ENCODE results near the gene OXER1. TPM values are rescaled to one million over a fixed set of nuclear protein-coding genes. Genes with fewer than 3 reads are reported as not detected.

The OXER1 gene
- total RNA-seq, 2 experiments from 2014 or later = not detected

- Histone ChIP-seq H3K79me2 (ENCODE audit: insufficient read depth, low read depth, low read length) (no peaks in the 10 kb centered on the region), H3K4me3 (ENCODE audit: low read depth, low read length, poor library complexity, severe bottlenecking) (no peak overlapping the region), H2AFZ (ENCODE audit: low read length) (no peak overlapping the region), H3K4me1 (ENCODE audit: insufficient read depth, low read length, poor library complexity, severe bottlenecking) (no peaks in the 10 kb centered on the region), H3K36me3 (ENCODE audit: insufficient read depth, low read length) (peaks cover 56% of the 10 kb centered on the region), H4K20me1 (ENCODE audit: insufficient read depth, low read length) (no peaks in the 10 kb centered on the region), H3K9me2 (ENCODE audit: insufficient read depth, low read length) (no peaks in the 10 kb centered on the region), H3K9me3 (ENCODE audit: low read length) (no peaks in the 10 kb centered on the region), H3K27ac (ENCODE audit: low read depth, low read length, poor library complexity, severe bottlenecking) (no peak overlapping the region), H3K4me2 (ENCODE audit: low read length) (no peak overlapping the region)
- no TSS peak for BruUV-seq (replicated peaks)
- no peak for DNase-seq (ENCODE audit: low spot score)
- intact Hi-C loops (cut with micrococcal nuclease; ENCODE audit: unreplicated experiment) = no loop called here
- CTCF ChIA-PET (ENCODE audit: unreplicated experiment) = no interaction called here
- no peak for TF ChIP-seq EZH2phosphoT487 (IDR thresholded peaks at IDR 0.05; ENCODE audit: borderline replicate concordance, low read depth, low read length)
- POLR2A ChIA-PET = no interaction called here
Measured at GRCh38 chr2:42723465-42723864, 40.5 kb downstream of the OXER1 start.

- no TSS peak for BruUV-seq (replicated peaks)
- CTCF ChIA-PET (ENCODE audit: unreplicated experiment) = no interaction called here
Measured at GRCh38 chr2:42722320-42723190, 41.4 kb downstream of the OXER1 start.

GRCh38 chr2:42721898-42722297 is 42.0 kb downstream of the OXER1 start:
- ChIA-PET CTCF (ENCODE audit: unreplicated experiment) (no interaction called here), POLR2A (interaction anchor here (0.6 to 0.7 kb wide), 2 partner anchors 25 kb away, joined by 3 to 4 read pairs; no protein-coding TSS in a partner anchor)
- H2AFZ ChIP-seq (ENCODE audit: low read length) = no peak overlapping the region
- no peaks in the 10 kb centered on the region for H3K9me3 ChIP-seq (ENCODE audit: low read length)
- H4K20me1 ChIP-seq (ENCODE audit: insufficient read depth, low read length) = no peaks in the 10 kb centered on the region
- H3K9me2 ChIP-seq (ENCODE audit: insufficient read depth, low read length) = no peaks in the 10 kb centered on the region
- intact Hi-C loops (cut with micrococcal nuclease; ENCODE audit: unreplicated experiment) = no loop called here
- H3K4me2 ChIP-seq (ENCODE audit: low read length) = no peak overlapping the region
- no peak overlapping the region for H3K27ac ChIP-seq (ENCODE audit: low read depth, low read length, poor library complexity, severe bottlenecking)
- no peak for DNase-seq (ENCODE audit: low spot score)
- no peaks in the 10 kb centered on the region for H3K4me1 ChIP-seq (ENCODE audit: insufficient read depth, low read length, poor library complexity, severe bottlenecking)
- no TSS peak for BruUV-seq (replicated peaks)
- no peak for TF ChIP-seq EZH2phosphoT487 (IDR thresholded peaks at IDR 0.05; ENCODE audit: borderline replicate concordance, low read depth, low read length)
- TF ChIP-seq CTCF (conservative IDR thresholded peaks at IDR 0.05; ENCODE audit: low read length) = no peak
- H3K4me3 ChIP-seq (ENCODE audit: low read depth, low read length, poor library complexity, severe bottlenecking) = no peak overlapping the region
- H3K79me2 ChIP-seq (ENCODE audit: insufficient read depth, low read depth, low read length) = no peaks in the 10 kb centered on the region
- peaks cover 40% of the 10 kb centered on the region for H3K36me3 ChIP-seq (ENCODE audit: insufficient read depth, low read length)

More at GRCh38 chr2:42722320-42723190, 41.4 kb downstream of the OXER1 start:
- intact Hi-C loops (cut with micrococcal nuclease; ENCODE audit: unreplicated experiment) = no loop called here
- Histone ChIP-seq H3K4me3 (ENCODE audit: low read depth, low read length, poor library complexity, severe bottlenecking) (no peak overlapping the region), H3K36me3 (ENCODE audit: insufficient read depth, low read length) (peaks cover 46% of the 10 kb centered on the region), H3K9me3 (ENCODE audit: low read length) (no peaks in the 10 kb centered on the region), H3K79me2 (ENCODE audit: insufficient read depth, low read depth, low read length) (no peaks in the 10 kb centered on the region), H3K27ac (ENCODE audit: low read depth, low read length, poor library complexity, severe bottlenecking) (no peak overlapping the region), H3K9me2 (ENCODE audit: insufficient read depth, low read length) (no peaks in the 10 kb centered on the region), H2AFZ (ENCODE audit: low read length) (no peak overlapping the region), H3K4me2 (ENCODE audit: low read length) (no peak overlapping the region), H4K20me1 (ENCODE audit: insufficient read depth, low read length) (no peaks in the 10 kb centered on the region), H3K4me1 (ENCODE audit: insufficient read depth, low read length, poor library complexity, severe bottlenecking) (no peaks in the 10 kb centered on the region)
- POLR2A ChIA-PET = interaction anchor here (0.7 kb wide), 1 partner anchor 26 kb away, joined by 3 read pairs; no protein-coding TSS in a partner anchor
- no peak for TF ChIP-seq CTCF (conservative IDR thresholded peaks at IDR 0.05; ENCODE audit: low read length)
- no peak for TF ChIP-seq EZH2phosphoT487 (IDR thresholded peaks at IDR 0.05; ENCODE audit: borderline replicate concordance, low read depth, low read length)
- no peak for DNase-seq (ENCODE audit: low spot score)

Data from OCI-LY7 (cell line).